ENCODE data around the gene SORBS1. TPM values are rescaled to one million over a fixed set of nuclear protein-coding genes. Genes with fewer than 3 reads are reported as not detected.

The SORBS1 gene
- total and polyA plus RNA-seq, 2 experiments from 2014 or later: 0.65 to 1.2 TPM

- Histone ChIP-seq H3K27me3 (replicated peaks; ENCODE audit: insufficient read depth) (no peaks in the 10 kb centered on the region), H2AFZ (no peak overlapping the region), H3K27ac (no peak overlapping the region), H4K20me1 (ENCODE audit: insufficient read depth) (no peaks in the 10 kb centered on the region), H3K4me3 (no peak overlapping the region), H3K36me3 (ENCODE audit: low read depth) (no peaks in the 10 kb centered on the region), H3K4me2 (ENCODE audit: unreplicated experiment) (no peak overlapping the region), H3K79me2 (ENCODE audit: insufficient read depth) (no peaks in the 10 kb centered on the region), H3F3A (ENCODE audit: insufficient read depth) (peaks cover 9% of the 10 kb centered on the region; the same call in 1 of the 2 replicates), H3K4me1 (ENCODE audit: insufficient read depth) (peaks cover 22% of the 10 kb centered on the region), H3K9me3 (ENCODE audit: low read depth) (no peaks in the 10 kb centered on the region), H3K9ac (no peak overlapping the region), H3K9me2 (ENCODE audit: insufficient read depth) (no peaks in the 10 kb centered on the region)
- DNase-seq: no peak
- TF ChIP-seq EZH2phosphoT487 (IDR thresholded peaks at IDR 0.05; ENCODE audit: insufficient read depth, low read depth): no peak
- no peak for TF ChIP-seq EZH2 (IDR thresholded peaks at IDR 0.05; ENCODE audit: insufficient read depth, poor library complexity, severe bottlenecking)
- in situ Hi-C loops (cut with MboI): no loop called here
- 89 to 90% methylated on average over 7 of the region's 7 CpGs for WGBS, 2 experiments (ENCODE audit: low coverage in 1 of 2, low lambda C conversion rate in 2 of 2, missing lambda C conversion rate in 2 of 2)
These were observed 44.3 kb downstream of the SORBS1 start for GRCh38 chr10:95516774-95517373.

- no peaks in the 10 kb centered on the region for H3K79me2 ChIP-seq (ENCODE audit: insufficient read depth)
- 0 to 1% methylated on average over 2 of the region's 2 CpGs for WGBS, 2 experiments (ENCODE audit: low coverage in 1 of 2, low lambda C conversion rate in 2 of 2, missing lambda C conversion rate in 2 of 2)
- H3K9me2 ChIP-seq (ENCODE audit: insufficient read depth): no peaks in the 10 kb centered on the region
- no peak overlapping the region for H3K27ac ChIP-seq
- H3K4me1 ChIP-seq (ENCODE audit: insufficient read depth): peaks cover 27% of the 10 kb centered on the region
- no peak overlapping the region for H3K9ac ChIP-seq
- no peaks in the 10 kb centered on the region for H3K27me3 ChIP-seq (replicated peaks; ENCODE audit: insufficient read depth)
- no peaks in the 10 kb centered on the region for H3K9me3 ChIP-seq (ENCODE audit: low read depth)
- no peaks in the 10 kb centered on the region for H3K36me3 ChIP-seq (ENCODE audit: low read depth)
- peaks cover 9% of the 10 kb centered on the region; the same call in 1 of the 2 replicates for H3F3A ChIP-seq (ENCODE audit: insufficient read depth)
- in situ Hi-C loops (cut with MboI): no loop called here
- peak; percentile 88 for DNase-seq
- H4K20me1 ChIP-seq (ENCODE audit: insufficient read depth): no peaks in the 10 kb centered on the region
- TF ChIP-seq EZH2 (IDR thresholded peaks at IDR 0.05; ENCODE audit: insufficient read depth, poor library complexity, severe bottlenecking) (no peak), EZH2phosphoT487 (IDR thresholded peaks at IDR 0.05; ENCODE audit: insufficient read depth, low read depth) (no peak)
- no peak overlapping the region for H2AFZ ChIP-seq
- H3K4me3 ChIP-seq: no peak overlapping the region
- no peak overlapping the region for H3K4me2 ChIP-seq (ENCODE audit: unreplicated experiment)
These were observed 47.2 kb downstream of the SORBS1 start for GRCh38 chr10:95513941-95514392.

- no peak overlapping the region for H3K4me2 ChIP-seq (ENCODE audit: unreplicated experiment)
- no peak overlapping the region for H3K4me3 ChIP-seq
- no peak for DNase-seq
- no peaks in the 10 kb centered on the region for H3K9me2 ChIP-seq (ENCODE audit: insufficient read depth)
- WGBS, 2 experiments (ENCODE audit: low coverage in 1 of 2, low lambda C conversion rate in 2 of 2, missing lambda C conversion rate in 2 of 2): 73 to 78% methylated on average over 11 of the region's 11 CpGs
- H3K27ac ChIP-seq: no peak overlapping the region
- no peaks in the 10 kb centered on the region for H3K9me3 ChIP-seq (ENCODE audit: low read depth)
- H4K20me1 ChIP-seq (ENCODE audit: insufficient read depth): no peaks in the 10 kb centered on the region
- peaks cover 12% of the 10 kb centered on the region; the same call in 1 of the 2 replicates for H3F3A ChIP-seq (ENCODE audit: insufficient read depth)
- peaks cover 31% of the 10 kb centered on the region for H3K4me1 ChIP-seq (ENCODE audit: insufficient read depth)
- H3K27me3 ChIP-seq (replicated peaks; ENCODE audit: insufficient read depth): no peaks in the 10 kb centered on the region
- H2AFZ ChIP-seq: no peak overlapping the region
- no peaks in the 10 kb centered on the region for H3K36me3 ChIP-seq (ENCODE audit: low read depth)
- TF ChIP-seq EZH2 (IDR thresholded peaks at IDR 0.05; ENCODE audit: insufficient read depth, poor library complexity, severe bottlenecking) (no peak), EZH2phosphoT487 (IDR thresholded peaks at IDR 0.05; ENCODE audit: insufficient read depth, low read depth) (no peak)
- in situ Hi-C loops (cut with MboI): no loop called here
- H3K9ac ChIP-seq: no peak overlapping the region
- H3K79me2 ChIP-seq (ENCODE audit: insufficient read depth): no peaks in the 10 kb centered on the region
These were observed 48.1 kb downstream of the SORBS1 start for GRCh38 chr10:95513008-95513589.

GRCh38 chr10:95511314-95511713 is 49.9 kb downstream of the SORBS1 start:
- 66 to 73% methylated on average over 6 of the region's 6 CpGs for whole genome bisulfite sequencing, 2 experiments (ENCODE audit: low coverage in 1 of 2, low lambda C conversion rate in 2 of 2, missing lambda C conversion rate in 2 of 2)
- Histone ChIP-seq H3K27ac (no peak overlapping the region), H3K4me1 (ENCODE audit: insufficient read depth) (peaks cover 29% of the 10 kb centered on the region), H3K4me2 (ENCODE audit: unreplicated experiment) (no peak overlapping the region), H3K36me3 (ENCODE audit: low read depth) (no peaks in the 10 kb centered on the region), H3K27me3 (replicated peaks; ENCODE audit: insufficient read depth) (no peaks in the 10 kb centered on the region), H3K4me3 (no peak overlapping the region), H3K79me2 (ENCODE audit: insufficient read depth) (no peaks in the 10 kb centered on the region), H2AFZ (no peak overlapping the region), H3K9me3 (ENCODE audit: low read depth) (no peaks in the 10 kb centered on the region), H4K20me1 (ENCODE audit: insufficient read depth) (no peaks in the 10 kb centered on the region), H3F3A (ENCODE audit: insufficient read depth) (peaks cover 10% of the 10 kb centered on the region; the same call in 1 of the 2 replicates), H3K9ac (no peak overlapping the region), H3K9me2 (ENCODE audit: insufficient read depth) (no peaks in the 10 kb centered on the region)
- TF ChIP-seq EZH2phosphoT487 (IDR thresholded peaks at IDR 0.05; ENCODE audit: insufficient read depth, low read depth) (no peak), EZH2 (IDR thresholded peaks at IDR 0.05; ENCODE audit: insufficient read depth, poor library complexity, severe bottlenecking) (no peak)
- in situ Hi-C loops (cut with MboI): no loop called here
- no peak for DNase-seq

All from GM23248 (cell line).